ENCODE data around the gene ATRAID.

The ATRAID gene

GRCh38 chr2:27261241-27261925 lies 49.5 kb downstream of the ATRAID start:
- TF ChIP-seq POLR2A (IDR thresholded peaks at IDR 0.05; ENCODE audit: low read depth, low read length) (no peak), TAF1 (IDR thresholded peaks at IDR 0.05; ENCODE audit: borderline replicate concordance, low read depth, low read length) (no peak), POLR2AphosphoS5 (IDR thresholded peaks at IDR 0.05; ENCODE audit: low read depth, low read length) (no peak)
- FAIRE-seq (no peak), DNase-seq (ENCODE audit: insufficient read length) (no peak)

- TF ChIP-seq POLR2AphosphoS5 (IDR thresholded peaks at IDR 0.05; ENCODE audit: low read depth, low read length) (no peak), TAF1 (IDR thresholded peaks at IDR 0.05; ENCODE audit: borderline replicate concordance, low read depth, low read length) (no peak), POLR2A (IDR thresholded peaks at IDR 0.05; ENCODE audit: low read depth, low read length) (no peak)
- FAIRE-seq (no peak), DNase-seq (ENCODE audit: insufficient read length) (no peak)
Measured at GRCh38 chr2:27261926-27262298, 50.1 kb downstream of the ATRAID start.

- TF ChIP-seq POLR2AphosphoS5 (IDR thresholded peaks at IDR 0.05; ENCODE audit: low read depth, low read length), result no peak
- no peak for TF ChIP-seq TAF1 (IDR thresholded peaks at IDR 0.05; ENCODE audit: borderline replicate concordance, low read depth, low read length)
- no peak for TF ChIP-seq POLR2A (IDR thresholded peaks at IDR 0.05; ENCODE audit: low read depth, low read length)
- peak; percentile 92 for DNase-seq (ENCODE audit: insufficient read length)
- FAIRE-seq, result peak; percentile 21
Measured at GRCh38 chr2:27262379-27263286, 50.8 kb downstream of the ATRAID start, which contains the start of gene SLC30A3. Gene SLC30A3, minus strand, starts transcription at chr2:27263047. Its CDS starts 141 bp downstream, at chr2:27262906.

GRCh38 chr2:27263287-27264252 lies 51.7 kb downstream of the ATRAID start:
- DNase-seq (ENCODE audit: insufficient read length) (no peak), FAIRE-seq (no peak)
- no peak for TF ChIP-seq TAF1 (IDR thresholded peaks at IDR 0.05; ENCODE audit: borderline replicate concordance, low read depth, low read length)
- TF ChIP-seq POLR2AphosphoS5 (IDR thresholded peaks at IDR 0.05; ENCODE audit: low read depth, low read length), result no peak
- TF ChIP-seq POLR2A (IDR thresholded peaks at IDR 0.05; ENCODE audit: low read depth, low read length), result no peak

- no peak for DNase-seq (ENCODE audit: insufficient read length)
- TF ChIP-seq POLR2AphosphoS5 (IDR thresholded peaks at IDR 0.05; ENCODE audit: low read depth, low read length) (no peak), POLR2A (IDR thresholded peaks at IDR 0.05; ENCODE audit: low read depth, low read length) (no peak), TAF1 (IDR thresholded peaks at IDR 0.05; ENCODE audit: borderline replicate concordance, low read depth, low read length) (no peak)
- FAIRE-seq, result no peak
Measured at GRCh38 chr2:27264253-27264752, 52.5 kb downstream of the ATRAID start.

- DNase-seq (ENCODE audit: insufficient read length) (peak; percentile 69), FAIRE-seq (no peak)
- TF ChIP-seq POLR2A (IDR thresholded peaks at IDR 0.05; ENCODE audit: low read depth, low read length) (no peak), TAF1 (IDR thresholded peaks at IDR 0.05; ENCODE audit: borderline replicate concordance, low read depth, low read length) (no peak), POLR2AphosphoS5 (IDR thresholded peaks at IDR 0.05; ENCODE audit: low read depth, low read length) (no peak)
Measured at GRCh38 chr2:27264753-27265535, 53.1 kb downstream of the ATRAID start.

GRCh38 chr2:27265536-27265870 lies 53.7 kb downstream of the ATRAID start:
- no peak for DNase-seq (ENCODE audit: insufficient read length)
- FAIRE-seq, result no peak
- TF ChIP-seq POLR2A (IDR thresholded peaks at IDR 0.05; ENCODE audit: low read depth, low read length), result no peak
- TF ChIP-seq TAF1 (IDR thresholded peaks at IDR 0.05; ENCODE audit: borderline replicate concordance, low read depth, low read length), result no peak
- TF ChIP-seq POLR2AphosphoS5 (IDR thresholded peaks at IDR 0.05; ENCODE audit: low read depth, low read length), result no peak
